Neural progenitor cell (in vitro differentiated cells): Measurements from ENCODE around the gene RGS5. TPM values are rescaled to one million over a fixed set of nuclear protein-coding genes. Genes with fewer than 3 reads are reported as not detected.

Source experiments
- DNase-seq: peaks from one replicate; pipeline ENCODE4 v3.0.0-alpha.2; 2016; ENCODE audit warnings: low spot score
- H2AFZ ChIP-seq: fragments of 200-600 bp; sonication (generic); replicated peaks from 2 replicates; pipeline ENCODE4 v1.6.1; 2016; ENCODE audit warnings: antibody characterized with exemption
- H3F3A ChIP-seq: fragments of 200-600 bp; sonication (generic); 2 replicates; pipeline ENCODE4 v1.6.1; 2016; ENCODE audit warnings: antibody characterized with exemption, low read depth
- H3K27ac ChIP-seq: fragments of 200-600 bp; sonication (generic); 2 replicates; pipeline ENCODE4 v1.5.1; 2016; ENCODE audit warnings: mild to moderate bottlenecking
- H3K27me3 ChIP-seq: fragments of 200-600 bp; sonication (generic); 2 replicates; pipeline ENCODE4 v1.6.1; 2016; ENCODE audit warnings: mild to moderate bottlenecking, moderate library complexity
- H3K36me3 ChIP-seq: fragments of 200-600 bp; sonication (generic); 2 replicates; pipeline ENCODE4 v1.5.1; 2016
- H3K4me1 ChIP-seq: fragments of 200-600 bp; sonication (generic); 2 replicates; pipeline ENCODE4 v1.6.1; 2016; ENCODE audit warnings: mixed run types
- H3K4me2 ChIP-seq: fragments of 200-600 bp; sonication (generic); 2 replicates; pipeline ENCODE4 v1.6.1; 2016
- H3K4me3 ChIP-seq: fragments of 200-600 bp; sonication (generic); 2 replicates; pipeline ENCODE4 v1.5.1; 2016
- H3K79me2 ChIP-seq: fragments of 200-600 bp; sonication (generic); 2 replicates; pipeline ENCODE4 v1.6.1; 2016; ENCODE audit warnings: low read depth
- H3K9ac ChIP-seq: fragments of 200-600 bp; sonication (generic); 2 replicates; pipeline ENCODE4 v1.6.1; 2016
- H3K9me3 ChIP-seq: fragments of 200-600 bp; sonication (generic); 2 replicates; pipeline ENCODE4 v1.5.1; 2016; ENCODE audit warnings: low read depth
- H4K20me1 ChIP-seq: fragments of 200-600 bp; sonication (generic); 2 replicates; pipeline ENCODE4 v1.6.1; 2016; ENCODE audit warnings: low read depth
- H3K27ac Mint-ChIP-seq: 3 replicates; pipeline ENCODE4 v1.8.0; 2021; ENCODE audit warnings: mixed read lengths
- H3K27me3 Mint-ChIP-seq: 2 replicates; pipeline ENCODE4 v1.8.0; 2022; ENCODE audit warnings: low read depth, mild to moderate bottlenecking, inconsistent platforms, moderate library complexity, mixed read lengths; ENCODE audit not compliant: insufficient read depth
- H3K36me3 Mint-ChIP-seq: 3 replicates; pipeline ENCODE4 v1.8.0; 2021; ENCODE audit warnings: mixed read lengths
- H3K4me1 Mint-ChIP-seq: 3 replicates; pipeline ENCODE4 v1.8.0; 2021; ENCODE audit warnings: mixed read lengths
- H3K4me3 Mint-ChIP-seq: 3 replicates; pipeline ENCODE4 v1.8.0; 2021; ENCODE audit warnings: mild to moderate bottlenecking, moderate library complexity, mixed read lengths
- H3K9me3 Mint-ChIP-seq: 3 replicates; pipeline ENCODE4 v1.8.0; 2020; ENCODE audit warnings: mixed read lengths
- EZH2 ChIP-seq: fragments of 200-600 bp; sonication (generic); IDR thresholded peaks from 2 replicates; pipeline ENCODE4 v1.6.1; 2017; ENCODE audit warnings: antibody characterized with exemption, mild to moderate bottlenecking, moderate library complexity
- EZH2phosphoT487 ChIP-seq: fragments of 200-600 bp; sonication (generic); IDR thresholded peaks from 2 replicates; pipeline ENCODE4 v1.6.1; 2017; ENCODE audit warnings: antibody characterized with exemption
- total RNA-seq: library from RNA; depleted of rRNA; stranded (reverse); fragments of >200 nt; gene quantifications from 2 replicates; pipeline ENCODE4 v1.2.3, GENCODE V29; 2015; ENCODE audit warnings: low replicate concordance
- TF ChIP-seq, protein P1 (sequence below): fragments of 200-600 bp; sonication (generic); IDR thresholded peaks from 2 replicates; pipeline ENCODE4 v1.5.1; 2017; ENCODE audit warnings: antibody characterized with exemption, mild to moderate bottlenecking

Gene RGS5
- total RNA-seq, 1 donor from 2014 or later, result 8.0 TPM

GRCh38 chr1:163170331-163170730 lies 32.4 kb downstream of the RGS5 start:
- H3K9me3 Mint-ChIP-seq, result no peaks in the 10 kb centered on the region
- Histone ChIP-seq H3K9me3 (no peaks in the 10 kb centered on the region), H3K27me3 (no peaks in the 10 kb centered on the region), H3K4me2 (no peak overlapping the region), H2AFZ (no peak overlapping the region), H3K9ac (no peak overlapping the region), H4K20me1 (no peaks in the 10 kb centered on the region), H3F3A (no peaks in the 10 kb centered on the region), H3K27ac (no peak overlapping the region), H3K4me3 (no peak overlapping the region), H3K79me2 (no peaks in the 10 kb centered on the region), H3K4me1 (peaks cover 8% of the 10 kb centered on the region), H3K36me3 (no peaks in the 10 kb centered on the region)
- no peak for TF ChIP-seq EZH2
- TF ChIP-seq, protein P1, sequence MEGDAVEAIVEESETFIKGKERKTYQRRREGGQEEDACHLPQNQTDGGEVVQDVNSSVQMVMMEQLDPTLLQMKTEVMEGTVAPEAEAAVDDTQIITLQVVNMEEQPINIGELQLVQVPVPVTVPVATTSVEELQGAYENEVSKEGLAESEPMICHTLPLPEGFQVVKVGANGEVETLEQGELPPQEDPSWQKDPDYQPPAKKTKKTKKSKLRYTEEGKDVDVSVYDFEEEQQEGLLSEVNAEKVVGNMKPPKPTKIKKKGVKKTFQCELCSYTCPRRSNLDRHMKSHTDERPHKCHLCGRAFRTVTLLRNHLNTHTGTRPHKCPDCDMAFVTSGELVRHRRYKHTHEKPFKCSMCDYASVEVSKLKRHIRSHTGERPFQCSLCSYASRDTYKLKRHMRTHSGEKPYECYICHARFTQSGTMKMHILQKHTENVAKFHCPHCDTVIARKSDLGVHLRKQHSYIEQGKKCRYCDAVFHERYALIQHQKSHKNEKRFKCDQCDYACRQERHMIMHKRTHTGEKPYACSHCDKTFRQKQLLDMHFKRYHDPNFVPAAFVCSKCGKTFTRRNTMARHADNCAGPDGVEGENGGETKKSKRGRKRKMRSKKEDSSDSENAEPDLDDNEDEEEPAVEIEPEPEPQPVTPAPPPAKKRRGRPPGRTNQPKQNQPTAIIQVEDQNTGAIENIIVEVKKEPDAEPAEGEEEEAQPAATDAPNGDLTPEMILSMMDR, result no peak
- no peak for TF ChIP-seq EZH2phosphoT487
- DNase-seq, result no peak
- peaks cover 6% of the 10 kb centered on the region for H3K27me3 Mint-ChIP-seq
- H3K27ac Mint-ChIP-seq, result no peak overlapping the region
- H3K36me3 Mint-ChIP-seq, result no peaks in the 10 kb centered on the region
- no peak overlapping the region for H3K4me3 Mint-ChIP-seq
- peaks cover 36% of the 10 kb centered on the region for H3K4me1 Mint-ChIP-seq

GRCh38 chr1:163169553-163169952 lies 33.2 kb downstream of the RGS5 start:
- H3K4me1 ChIP-seq, result peaks cover 8% of the 10 kb centered on the region
- no peak overlapping the region for H2AFZ ChIP-seq
- Mint-ChIP-seq H3K4me1 (peaks cover 31% of the 10 kb centered on the region), H3K4me3 (no peak overlapping the region), H3K9me3 (no peaks in the 10 kb centered on the region), H3K27me3 (peaks cover 7% of the 10 kb centered on the region), H3K27ac (no peak overlapping the region), H3K36me3 (no peaks in the 10 kb centered on the region)
- no peak overlapping the region for H3K27ac ChIP-seq
- no peak overlapping the region for H3K4me2 ChIP-seq
- DNase-seq, result no peak
- H3F3A ChIP-seq, result no peaks in the 10 kb centered on the region
- H4K20me1 ChIP-seq, result no peaks in the 10 kb centered on the region
- H3K9ac ChIP-seq, result no peak overlapping the region
- no peaks in the 10 kb centered on the region for H3K27me3 ChIP-seq
- H3K36me3 ChIP-seq, result no peaks in the 10 kb centered on the region
- TF ChIP-seq EZH2 (no peak), EZH2phosphoT487 (no peak)
- TF ChIP-seq, protein P1, result no peak
- H3K9me3 ChIP-seq, result no peaks in the 10 kb centered on the region
- H3K4me3 ChIP-seq, result no peak overlapping the region
- no peaks in the 10 kb centered on the region for H3K79me2 ChIP-seq

DNA sequence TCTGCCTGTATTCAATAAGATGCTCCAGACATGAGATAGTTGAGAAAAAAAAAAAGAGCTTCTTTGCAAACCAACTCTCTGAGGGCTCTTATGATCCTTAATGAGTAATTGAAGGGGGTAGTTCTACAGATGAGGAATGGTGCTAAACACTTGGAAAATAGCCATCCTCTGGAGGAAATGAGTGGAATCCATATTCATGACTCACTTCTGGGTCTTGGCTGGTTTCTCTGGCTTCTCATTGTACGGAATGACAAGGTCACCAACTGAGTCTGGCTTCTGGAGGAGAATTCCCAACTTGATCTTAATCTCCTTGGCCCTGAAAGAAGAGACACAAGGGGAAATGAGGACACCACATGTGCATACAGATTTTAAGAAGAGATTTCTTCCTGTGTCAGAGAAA lies 34.7 kb downstream of the RGS5 start:
- H3K4me2 ChIP-seq, result no peak overlapping the region
- H3K4me1 Mint-ChIP-seq, result peaks cover 26% of the 10 kb centered on the region
- H3K27ac ChIP-seq, result no peak overlapping the region
- no peak overlapping the region for H2AFZ ChIP-seq
- no peaks in the 10 kb centered on the region for H3K36me3 Mint-ChIP-seq
- no peak overlapping the region for H3K4me3 ChIP-seq
- H4K20me1 ChIP-seq, result no peaks in the 10 kb centered on the region
- H3K9ac ChIP-seq, result no peak overlapping the region
- H3K27me3 ChIP-seq, result no peaks in the 10 kb centered on the region
- no peak overlapping the region for H3K27ac Mint-ChIP-seq
- H3K36me3 ChIP-seq, result no peaks in the 10 kb centered on the region
- H3K27me3 Mint-ChIP-seq, result peaks cover 4% of the 10 kb centered on the region
- no peaks in the 10 kb centered on the region for H3K9me3 ChIP-seq
- H3F3A ChIP-seq, result no peaks in the 10 kb centered on the region
- peaks cover 8% of the 10 kb centered on the region for H3K4me1 ChIP-seq
- TF ChIP-seq EZH2 (no peak), EZH2phosphoT487 (no peak)
- TF ChIP-seq, protein P1, result no peak
- DNase-seq, result no peak
- H3K9me3 Mint-ChIP-seq, result no peaks in the 10 kb centered on the region
- no peak overlapping the region for H3K4me3 Mint-ChIP-seq
- H3K79me2 ChIP-seq, result no peaks in the 10 kb centered on the region
